HG03442 (cell line): ENCODE results near the gene WNT4.

Experiments used
- ATAC-seq: cut with Tn5 transposase; IDR thresholded peaks from one replicate; pipeline ENCODE4 v1.9.1; 2021; ENCODE audit warnings: mild to moderate bottlenecking, moderate library complexity; ENCODE audit not compliant: unreplicated experiment

The WNT4 gene

DNA sequence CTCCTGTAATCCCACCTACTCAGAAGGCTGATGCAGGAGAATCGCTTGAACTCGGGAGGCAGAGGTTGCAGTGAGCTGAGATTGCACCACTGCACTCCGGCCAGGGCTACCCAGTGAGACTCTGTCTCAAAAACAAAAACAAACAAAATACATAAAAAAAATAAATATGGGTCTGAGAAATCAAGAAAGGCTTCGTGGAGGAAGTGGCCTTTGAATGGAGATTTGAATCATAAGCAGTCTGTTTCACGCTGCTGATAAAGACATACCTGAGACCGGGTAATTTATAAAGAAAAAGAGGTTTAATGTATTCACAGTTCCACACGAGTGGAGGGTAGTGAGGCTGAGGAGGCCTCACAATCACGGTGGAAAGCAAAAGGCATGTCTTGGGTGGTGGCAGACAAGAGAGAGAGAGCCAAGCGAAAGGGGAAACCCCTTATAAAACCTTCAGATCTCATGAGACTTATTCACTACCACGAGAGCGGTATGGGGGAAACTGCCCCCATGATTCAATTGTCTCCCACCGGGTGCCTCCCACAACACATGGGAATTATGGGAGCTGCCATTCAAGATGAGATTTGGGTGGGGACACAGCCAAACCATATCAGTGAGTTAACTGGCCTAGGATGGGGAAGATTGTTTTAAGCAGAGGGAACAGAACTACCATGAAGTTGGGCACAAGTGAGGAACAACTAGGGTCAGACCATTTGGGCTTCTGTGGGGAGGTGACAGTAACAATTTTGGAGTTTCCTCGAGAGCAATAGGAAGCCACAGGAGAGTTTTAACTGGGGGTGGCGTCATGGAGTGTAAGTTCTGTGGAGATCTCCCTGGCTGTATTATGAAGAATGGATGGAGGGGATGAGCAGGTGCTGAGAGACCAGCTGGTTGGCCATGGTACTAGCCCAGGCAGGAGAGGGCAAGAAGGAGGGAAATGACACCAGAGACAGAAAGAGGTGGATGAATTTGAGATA lies 22.2 kb upstream of the WNT4 start:
- ATAC-seq, result no peak

DNA sequence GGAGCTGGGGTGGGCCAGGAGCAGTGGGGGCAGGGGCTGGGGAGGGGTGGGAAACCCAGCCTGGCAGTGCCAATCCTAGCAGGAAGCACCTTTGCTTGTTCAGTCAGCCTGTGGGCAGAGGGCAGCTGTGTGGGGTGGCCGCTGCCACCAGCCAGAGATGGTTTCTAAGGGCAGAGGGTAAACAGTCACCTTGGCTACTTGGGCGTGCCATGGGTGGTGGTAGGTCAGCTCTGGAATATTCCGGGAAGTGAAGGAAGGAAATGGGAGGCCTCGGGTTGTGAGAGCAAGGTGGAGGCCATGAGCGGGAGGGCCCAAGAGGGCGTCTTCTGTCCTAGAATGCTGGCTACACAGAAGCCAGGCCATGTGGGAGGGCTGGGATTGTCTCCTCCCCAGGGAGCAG lies 20.7 kb upstream of the WNT4 start:
- no peak for ATAC-seq

DNA sequence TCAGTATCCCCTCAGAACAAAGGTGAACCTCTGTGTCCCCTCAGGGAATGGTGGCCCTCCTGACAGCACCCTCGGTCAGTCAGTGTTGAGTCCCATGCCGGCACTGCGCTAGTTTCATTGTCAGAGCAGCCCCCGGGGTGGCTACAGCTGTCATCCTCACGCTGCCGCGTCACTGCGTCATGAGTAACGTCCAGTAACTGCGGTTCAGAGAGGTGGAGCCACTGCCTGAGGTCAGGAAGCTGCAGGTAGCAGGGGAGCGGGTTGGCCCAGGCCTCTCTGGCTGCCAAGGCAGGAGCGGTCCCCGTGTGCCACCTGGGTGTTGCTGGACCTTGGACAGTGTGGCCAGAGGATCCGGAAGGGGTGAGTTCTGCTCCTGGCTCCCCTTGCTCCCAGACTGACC lies 20.2 kb upstream of the WNT4 start:
- ATAC-seq, result no peak

DNA sequence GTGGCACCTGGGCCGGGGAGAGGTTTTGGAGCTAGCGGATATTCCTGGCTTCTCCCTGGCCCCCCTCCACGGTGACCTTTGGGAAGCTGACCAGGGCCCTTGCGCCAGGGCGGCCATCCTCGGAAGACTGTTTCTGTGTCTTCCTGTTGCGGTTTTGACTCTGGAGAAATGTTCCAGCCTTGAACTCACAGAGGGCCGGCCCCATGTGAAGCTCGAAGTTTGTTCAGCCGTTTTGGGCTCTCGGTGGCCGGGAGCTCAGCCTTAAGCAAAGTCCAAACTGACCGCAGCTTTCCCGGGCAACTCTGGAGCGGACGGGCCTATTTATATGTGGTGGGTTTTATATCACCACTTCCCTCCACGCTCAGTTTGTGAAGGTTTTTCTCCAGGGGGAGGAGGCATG lies 17.0 kb upstream of the WNT4 start:
- ATAC-seq, result no peak

DNA sequence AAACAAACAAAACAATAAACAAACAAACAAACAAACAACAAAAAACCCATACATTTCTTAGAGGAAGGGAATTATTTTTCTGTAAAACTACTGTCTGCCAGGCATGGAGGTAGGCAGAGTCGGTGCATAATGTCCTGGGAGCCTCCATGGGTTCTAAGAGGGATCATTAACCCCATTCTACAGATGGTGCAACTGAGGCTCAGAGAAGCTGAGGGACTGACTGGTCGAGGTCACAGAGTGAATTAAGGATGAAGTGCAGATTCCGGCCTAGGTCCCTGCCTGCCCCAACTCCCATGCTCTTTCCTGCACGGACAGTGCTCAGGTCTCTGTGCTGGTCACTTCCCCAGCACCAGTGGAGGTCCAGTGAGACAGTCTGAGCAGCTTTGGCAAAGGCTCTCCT lies 15.8 kb upstream of the WNT4 start:
- no peak for ATAC-seq

DNA sequence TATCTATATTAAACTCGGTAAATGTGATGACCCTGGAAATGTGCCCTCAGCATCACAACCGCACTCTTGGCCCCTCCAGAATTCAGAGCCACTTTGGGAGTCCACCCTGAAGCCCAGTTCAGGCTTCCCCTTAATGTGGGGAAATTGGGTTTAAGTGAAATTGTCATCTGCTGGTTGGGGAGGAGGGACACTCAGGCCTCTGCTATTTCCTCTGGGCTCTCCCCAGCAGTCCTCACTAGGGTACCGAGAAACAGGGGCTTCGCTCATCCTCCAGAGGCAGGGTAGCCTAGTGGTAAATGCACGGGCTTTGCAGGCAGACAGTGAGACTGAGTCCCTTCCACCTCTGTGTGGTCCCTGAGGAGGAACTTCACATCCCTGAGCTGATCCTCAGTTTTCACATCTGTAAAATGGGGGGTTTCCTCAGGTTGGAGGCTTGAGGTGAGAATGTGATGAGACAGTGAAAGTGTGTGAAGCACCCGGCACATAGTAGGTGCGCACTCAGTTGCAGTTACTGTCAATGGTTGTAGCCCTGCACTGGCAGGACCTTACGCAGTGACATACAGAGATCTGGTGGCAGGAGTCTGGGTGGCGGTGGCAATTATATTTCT lies 14.6 kb upstream of the WNT4 start:
- no peak for ATAC-seq

DNA sequence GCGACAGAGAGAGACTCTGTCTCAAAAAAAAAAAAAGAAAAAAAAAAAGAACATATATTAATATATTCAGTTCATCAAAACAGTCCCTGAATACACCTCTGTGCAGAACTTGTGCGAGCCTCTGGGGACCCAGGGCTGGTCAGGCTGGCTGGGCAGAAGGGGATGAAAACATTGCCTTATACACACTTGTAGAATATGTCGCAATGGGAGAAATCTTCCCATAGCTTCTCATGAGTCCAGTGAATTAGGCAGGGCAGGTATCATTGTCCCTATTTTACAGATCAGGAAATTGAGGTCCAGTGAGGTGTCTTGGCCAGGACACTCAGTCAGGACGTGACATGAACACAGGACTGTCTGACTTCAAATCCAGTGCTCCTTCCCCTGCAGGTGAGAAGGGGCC lies 12.6 kb upstream of the WNT4 start:
- no peak for ATAC-seq

DNA sequence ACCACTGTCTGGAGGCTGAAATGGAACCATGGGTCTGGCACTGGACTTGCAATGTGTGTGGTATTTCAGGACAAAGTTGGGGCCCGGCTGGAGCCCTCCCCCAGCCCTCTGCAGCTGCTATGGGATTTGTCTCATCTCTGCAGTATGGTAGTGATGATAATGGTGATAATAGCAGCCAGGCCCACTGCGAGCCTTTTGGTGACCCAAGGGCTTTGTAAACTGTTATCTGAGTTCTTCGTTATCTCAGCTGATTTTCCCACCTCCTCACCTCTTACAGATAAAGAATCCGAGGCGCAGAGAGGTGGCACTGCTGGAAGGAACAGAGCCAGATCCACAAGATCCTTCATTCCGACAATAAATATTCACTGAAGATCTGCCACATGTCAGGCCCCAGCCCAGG lies 11.7 kb upstream of the WNT4 start:
- ATAC-seq, result no peak

DNA sequence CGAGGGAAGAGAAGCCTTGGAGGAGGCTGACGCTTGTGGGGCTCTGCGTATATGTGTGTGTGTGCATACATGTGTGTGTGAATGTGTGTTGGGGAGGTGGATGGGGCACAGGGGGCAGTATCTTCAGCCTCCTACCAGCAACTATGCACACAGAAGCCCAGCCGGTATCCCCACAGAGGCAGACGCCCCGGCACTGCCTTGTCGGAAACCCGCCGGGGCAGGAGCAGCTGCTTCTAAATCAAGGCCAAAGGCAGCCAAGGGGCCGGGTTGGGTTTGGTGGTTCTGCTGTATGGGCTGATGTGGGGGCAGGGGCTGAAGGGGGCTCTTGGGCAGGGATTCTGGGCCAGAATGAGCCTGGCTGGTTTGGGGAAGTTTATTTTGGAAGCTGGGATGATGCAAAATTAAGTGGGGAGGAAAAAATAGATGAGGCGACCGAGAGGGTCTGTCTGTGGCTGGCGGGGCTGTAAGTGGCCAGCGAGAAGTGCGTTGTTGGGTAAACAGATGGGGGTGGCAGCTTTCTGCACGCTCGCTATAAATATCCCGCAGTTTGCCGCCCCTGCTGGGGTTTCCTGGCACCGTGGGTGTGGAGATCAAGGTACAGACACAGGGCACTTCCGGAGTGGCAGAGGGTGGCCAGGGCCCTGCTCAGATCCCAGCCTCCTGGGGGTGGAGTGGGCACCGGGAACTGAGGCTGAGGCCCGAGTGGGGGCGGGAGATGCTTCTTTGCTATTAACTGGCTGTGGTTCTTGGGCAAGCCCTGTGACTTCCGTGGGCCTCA lies 11.0 kb upstream of the WNT4 start:
- no peak for ATAC-seq

DNA sequence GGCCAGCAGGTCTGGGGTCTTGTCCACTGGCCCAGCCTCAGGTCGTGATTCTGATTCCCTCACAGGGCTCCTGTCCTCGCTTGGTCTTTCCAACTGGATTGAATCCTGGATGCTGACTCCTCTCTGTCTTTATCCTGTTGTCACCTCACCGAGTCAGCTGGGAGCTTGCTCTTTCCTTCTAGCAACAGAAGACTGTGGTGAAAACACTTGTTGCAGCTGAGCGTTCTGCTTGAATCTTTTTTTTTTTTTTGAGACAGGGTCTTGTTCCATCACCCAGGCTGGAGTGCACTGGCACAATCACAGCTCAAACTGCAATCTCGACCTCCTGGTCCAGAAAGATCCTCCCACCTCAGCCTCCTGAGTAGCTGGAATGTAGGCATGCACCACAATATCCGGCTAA lies 8.0 kb upstream of the WNT4 start:
- no peak for ATAC-seq

DNA sequence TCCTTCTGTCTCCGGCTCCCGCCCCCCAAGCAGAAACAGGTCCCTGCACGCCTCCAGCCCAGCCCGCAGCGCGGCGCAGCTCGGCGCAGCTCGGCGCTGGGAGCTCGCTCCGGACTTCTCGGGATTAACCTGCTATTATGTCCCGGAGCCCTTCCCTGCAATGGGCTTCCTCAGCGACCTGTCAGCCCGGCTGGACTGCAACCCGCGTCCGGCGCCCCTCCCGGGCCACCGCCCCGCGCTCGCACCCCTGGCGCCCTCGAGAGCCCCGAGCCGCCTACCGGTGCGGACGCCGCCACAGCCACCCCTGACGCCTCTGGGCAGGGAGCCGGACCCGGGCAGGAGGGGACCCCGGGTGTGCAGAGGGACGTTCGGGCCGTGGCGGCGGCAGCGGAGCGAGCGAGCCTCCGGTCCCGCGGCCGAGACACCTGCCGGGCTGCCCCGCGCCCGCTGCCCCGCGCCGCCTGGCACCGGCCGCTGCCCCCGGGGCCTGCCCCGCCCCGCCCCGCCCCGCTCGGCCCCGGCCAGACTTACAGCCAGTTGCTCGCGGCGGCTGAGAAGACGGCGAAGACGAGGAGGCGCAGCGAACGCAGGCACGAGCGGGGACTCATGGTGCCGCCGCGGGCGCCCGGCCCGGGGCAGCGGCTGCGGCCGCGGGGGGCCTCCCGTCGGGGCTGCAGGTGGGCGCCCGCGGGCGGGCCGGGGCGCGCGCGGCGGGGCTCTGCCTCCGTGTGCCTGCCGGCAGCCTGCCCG lies 407 bp downstream of the WNT4 start:
- ATAC-seq, result no peak

DNA sequence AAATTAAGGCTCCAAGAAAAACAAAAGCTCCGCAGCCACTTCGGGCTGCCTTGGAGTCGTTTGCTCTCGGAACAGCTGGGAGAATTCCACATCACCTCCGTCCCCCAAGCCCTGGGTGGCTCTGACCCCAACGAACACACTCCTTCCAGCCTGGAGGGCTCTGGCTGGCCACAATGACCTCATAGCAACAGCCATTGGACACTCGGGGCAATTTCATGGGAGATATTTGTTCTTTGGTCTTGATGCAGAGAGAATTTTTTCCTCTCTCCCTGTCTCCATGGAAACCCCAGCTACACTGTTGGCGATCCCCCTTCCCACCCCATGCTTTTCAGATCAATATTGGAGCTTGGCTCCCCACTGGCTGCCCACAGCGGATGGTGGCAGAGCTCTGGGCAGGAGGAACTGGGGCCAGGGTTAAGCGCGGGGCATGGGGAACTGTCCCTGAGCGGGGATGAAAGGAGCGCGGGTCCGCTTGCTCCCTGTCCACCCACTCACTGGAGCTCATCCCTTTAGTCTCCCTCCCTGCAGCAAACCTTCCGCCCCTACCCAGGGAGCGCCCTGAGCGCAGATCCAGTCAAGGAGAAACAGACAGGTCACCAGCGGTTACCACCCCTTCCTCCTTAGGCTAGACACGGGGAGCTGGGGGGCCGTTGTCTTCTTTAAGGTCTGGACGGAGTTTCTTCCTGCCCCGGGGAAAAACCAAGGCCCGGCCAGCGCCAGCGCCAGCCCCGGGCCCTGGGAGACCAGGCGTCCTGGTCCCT lies 1.2 kb downstream of the WNT4 start:
- no peak for ATAC-seq

DNA sequence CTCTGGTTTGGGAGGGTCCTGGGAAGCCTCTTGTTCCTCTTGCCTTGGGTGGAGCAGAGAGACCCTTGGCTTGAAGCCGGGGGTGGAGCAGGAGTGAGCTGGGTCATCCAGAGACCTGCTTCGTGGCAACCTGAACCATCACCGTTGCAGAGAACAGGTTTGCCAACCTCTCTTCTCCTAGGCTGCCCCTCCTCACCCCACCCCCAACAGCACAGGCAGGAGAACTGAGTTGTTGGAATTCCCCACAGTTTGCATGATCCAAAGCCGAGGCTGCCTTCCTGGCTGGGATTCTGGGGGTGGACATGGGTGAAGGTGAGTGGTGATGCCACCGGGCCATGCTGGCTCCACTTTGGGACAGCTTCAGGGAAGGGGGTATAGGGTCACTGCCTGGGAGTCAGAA lies 2.2 kb downstream of the WNT4 start:
- ATAC-seq, result no peak

DNA sequence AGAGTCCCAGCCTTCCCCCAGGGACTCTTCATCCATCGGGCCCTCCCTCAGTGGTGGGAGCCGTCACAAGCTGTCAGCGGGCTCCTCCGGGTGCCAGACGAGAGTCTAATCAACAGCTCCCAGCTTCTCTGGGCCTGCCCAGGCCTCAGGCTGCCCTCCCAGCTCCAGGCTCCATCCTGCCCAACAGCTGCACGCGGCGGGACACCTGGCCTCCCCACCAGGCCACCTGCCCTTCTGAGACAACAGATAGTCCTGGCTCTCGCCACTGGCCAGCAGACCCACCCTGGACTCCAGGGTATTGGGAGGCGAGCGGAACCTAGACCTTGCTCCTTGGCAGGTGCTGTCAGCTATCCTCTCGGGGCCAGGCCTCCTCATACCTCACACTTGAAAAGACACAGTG lies 3.1 kb downstream of the WNT4 start:
- ATAC-seq, result no peak

DNA sequence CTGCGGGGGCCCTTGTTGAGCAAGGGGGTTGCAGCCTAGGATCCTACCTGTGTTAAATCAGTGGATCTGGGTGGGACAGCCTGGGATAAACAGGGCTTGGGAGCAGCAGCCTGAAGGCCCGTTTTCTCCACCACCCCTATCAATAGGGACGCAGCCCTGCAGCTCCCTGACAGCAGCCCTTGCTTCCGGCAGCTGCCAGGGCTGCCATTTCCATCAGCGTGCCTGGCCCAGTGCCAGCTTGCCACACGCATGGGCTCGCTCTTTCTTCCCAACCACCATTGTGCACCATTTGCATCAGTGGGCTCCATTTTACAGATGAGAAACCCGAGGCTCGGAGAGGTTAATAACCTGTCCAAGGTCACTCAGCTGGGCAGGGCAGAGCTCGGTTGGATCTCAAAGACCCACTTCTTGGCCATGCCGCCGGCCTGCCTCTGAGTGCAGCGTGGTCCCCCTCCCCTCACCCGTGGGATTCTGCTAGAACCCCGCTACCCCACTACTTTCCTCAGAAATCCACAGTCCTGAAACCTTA lies 3.8 kb downstream of the WNT4 start:
- no peak for ATAC-seq

DNA sequence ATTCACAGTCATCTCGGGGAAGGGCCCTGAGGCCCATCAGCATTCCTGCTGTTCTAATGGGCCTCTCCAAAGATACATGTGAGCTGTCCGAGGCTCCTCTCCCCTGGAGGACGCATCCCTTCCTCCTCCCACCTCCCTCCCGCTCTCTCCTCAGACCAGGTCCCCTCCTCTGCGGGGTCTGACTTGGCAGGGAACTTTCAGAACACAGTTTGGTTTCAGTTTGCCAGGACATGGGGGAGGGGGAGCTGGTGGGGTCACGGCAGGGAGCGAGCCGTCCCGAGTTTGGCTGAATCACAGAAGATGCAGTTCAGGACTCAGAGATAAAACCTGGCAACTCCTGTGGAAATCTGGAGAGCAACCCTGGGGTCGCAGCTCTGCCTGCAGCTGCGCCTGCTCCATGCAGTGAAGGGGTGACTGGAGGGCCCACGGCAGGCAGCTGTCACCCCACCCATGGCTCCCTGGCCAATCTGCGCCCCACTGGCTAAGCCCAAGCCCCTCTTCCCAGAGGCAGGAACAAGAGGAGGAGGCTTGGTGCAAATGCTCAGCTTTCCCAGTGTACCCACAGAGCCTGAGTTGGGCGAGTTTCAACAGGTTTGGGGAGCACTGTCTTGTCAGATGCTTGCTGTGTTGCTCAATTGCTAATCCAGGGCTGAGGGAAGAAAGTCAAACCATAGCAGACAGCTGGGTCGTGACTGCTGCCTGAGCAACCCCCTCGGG lies 5.7 kb downstream of the WNT4 start:
- ATAC-seq, result no peak

DNA sequence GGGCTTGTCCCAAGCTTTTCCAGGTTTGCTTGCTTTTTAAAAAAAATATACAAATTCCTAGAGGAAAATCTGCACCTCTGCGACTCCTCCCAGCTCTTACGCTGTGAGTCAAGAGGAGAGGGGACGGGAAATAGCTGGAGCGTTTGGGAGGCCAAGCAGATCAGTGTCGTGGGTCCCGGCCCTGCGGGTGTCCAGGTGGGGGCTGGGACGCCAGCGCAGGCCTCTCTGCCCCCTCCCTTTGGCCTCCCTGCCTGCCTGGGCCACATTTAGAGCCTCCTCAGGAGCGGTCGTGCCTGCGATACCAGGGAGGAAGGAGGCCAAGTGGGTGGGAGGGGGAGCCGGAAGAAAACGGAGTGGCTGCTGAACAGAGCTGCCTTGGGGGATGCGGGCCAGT lies 9.0 kb downstream of the WNT4 start:
- no peak for ATAC-seq

DNA sequence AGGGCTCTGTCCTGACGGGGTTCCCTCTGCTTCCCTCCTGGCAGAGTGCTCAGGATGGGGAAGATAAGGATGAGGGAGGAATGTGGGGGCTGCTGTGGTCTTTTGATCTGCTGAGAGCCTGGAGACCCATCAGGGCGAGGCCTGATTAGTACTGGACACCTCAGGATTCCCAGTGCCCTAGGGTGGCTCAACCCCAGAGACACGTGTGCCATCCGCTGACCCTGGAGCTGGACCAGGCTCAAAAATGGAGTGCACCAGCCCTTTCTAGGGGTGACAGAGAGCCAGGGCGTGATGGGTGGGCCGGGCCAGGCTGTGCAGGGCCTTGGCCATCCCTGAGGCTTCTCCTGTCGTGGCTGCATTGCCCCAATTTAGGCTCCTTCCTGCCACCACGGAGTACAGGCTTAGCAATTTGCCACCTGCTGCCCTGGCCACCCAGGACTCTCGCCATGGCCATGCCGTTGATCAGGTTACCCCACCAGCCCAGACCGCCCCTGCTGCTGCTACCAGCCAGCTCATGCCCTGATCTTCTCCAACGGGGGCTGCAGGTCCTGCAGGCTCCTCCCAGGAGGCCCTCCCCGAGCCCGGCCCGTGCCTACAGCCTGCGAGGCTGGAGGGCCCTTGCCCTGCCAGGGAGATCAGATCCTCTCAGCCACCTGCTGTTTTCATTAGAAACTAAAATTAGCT lies 9.5 kb downstream of the WNT4 start:
- ATAC-seq, result no peak
